WTC11 (cell line): ENCODE data around the gene RGS21.

Experiments
- NFATC4 ChIP-seq: fragments of 250-450 bp; sonication (Bioruptor Pico); IDR thresholded peaks from 2 replicates; pipeline ENCODE4 v1.9.0; 2021; ENCODE audit warnings: mild to moderate bottlenecking
- NR3C1 ChIP-seq: sonication (generic); formaldehyde crosslinking; conservative IDR thresholded peaks from 2 replicates; pipeline ENCODE4 v1.8.1; 2023; ENCODE audit warnings: low read depth, mild to moderate bottlenecking, missing genetic modification reagents

GRCh38 chr1:192343344-192343743 is 26.6 kb downstream of the RGS21 start:
- TF ChIP-seq NR3C1 (no peak), NFATC4 (CRISPR knock-in tag) (no peak)
